Measurements from ENCODE around the gene MED28. TPM values are rescaled to one million over a fixed set of nuclear protein-coding genes. Genes with fewer than 3 reads are reported as not detected.
A peak's percentile ranks its signal among the peaks of the same experiment; 100 is the strongest.

The MED28 gene
- total and polyA plus RNA-seq, 2 donors (not counting 1 experiment from before 2014, with no cell fraction given): 11.8 to 81.5 TPM

DNA sequence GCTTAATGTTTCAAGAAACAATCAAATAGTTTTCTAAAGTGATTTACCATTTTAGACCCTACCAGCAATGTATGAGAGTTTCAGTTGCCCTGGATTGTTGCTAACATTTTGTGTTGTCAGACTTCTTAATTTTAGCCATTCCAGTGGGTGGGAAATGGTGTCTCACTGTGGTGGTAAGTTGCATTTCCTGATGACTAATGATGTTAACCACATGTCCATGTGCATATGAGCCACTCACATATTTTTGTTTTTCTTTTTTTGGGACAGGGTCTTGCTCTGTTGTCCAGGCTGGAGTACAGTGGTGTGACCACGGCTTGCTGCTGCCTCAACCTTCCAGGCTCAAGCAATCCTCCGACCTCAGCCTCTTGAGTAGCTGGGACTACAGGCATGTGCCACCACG, 48.3 kb downstream of the MED28 start:
- WGBS (ENCODE audit: insufficient coverage): 100% methylated on average over 2 of the region's 3 CpGs
- no peak overlapping the region for H3K27ac ChIP-seq (ENCODE audit: low read length in 2 of 2)
- Mint-ChIP-seq H3K9me3 (ENCODE audit: insufficient read depth) (peaks cover 2% of the 10 kb centered on the region), H3K27ac (no peak overlapping the region), H3K4me1 (peaks cover 36% of the 10 kb centered on the region), H3K4me3 (no peak overlapping the region), H3K27me3 (peaks cover 19% of the 10 kb centered on the region)
- H3K27me3 ChIP-seq (replicated peaks in 1 of 4; ENCODE audit: control extremely low read depth in 1 of 4, control insufficient read depth in 3 of 4, insufficient read depth in 4 of 4, low read length in 3 of 4): peaks cover 0 to 5% (median 0%) of the 10 kb centered on the region in 4 experiments
- H3K36me3 ChIP-seq (replicated peaks in 1 of 2; ENCODE audit: control extremely low read depth in 1 of 2, control insufficient read depth in 1 of 2, extremely low read depth in 1 of 2, insufficient read depth in 2 of 2, low read length in 1 of 2): no peaks in the 10 kb centered on the region
- peaks cover 22 to 27% of the 10 kb centered on the region in 2 donors for H3K4me1 ChIP-seq (ENCODE audit: control insufficient read depth in 2 of 2, insufficient read depth in 2 of 2, low read length in 2 of 2)
- H3K79me2 ChIP-seq (ENCODE audit: control insufficient read depth, insufficient read depth, low read length): no peaks in the 10 kb centered on the region
- TF ChIP-seq EZH2 (IDR thresholded peaks at IDR 0.05; ENCODE audit: borderline replicate concordance, insufficient read depth, low read depth, low read length, poor library complexity, severe bottlenecking): no peak
- TF ChIP-seq, protein P1, sequence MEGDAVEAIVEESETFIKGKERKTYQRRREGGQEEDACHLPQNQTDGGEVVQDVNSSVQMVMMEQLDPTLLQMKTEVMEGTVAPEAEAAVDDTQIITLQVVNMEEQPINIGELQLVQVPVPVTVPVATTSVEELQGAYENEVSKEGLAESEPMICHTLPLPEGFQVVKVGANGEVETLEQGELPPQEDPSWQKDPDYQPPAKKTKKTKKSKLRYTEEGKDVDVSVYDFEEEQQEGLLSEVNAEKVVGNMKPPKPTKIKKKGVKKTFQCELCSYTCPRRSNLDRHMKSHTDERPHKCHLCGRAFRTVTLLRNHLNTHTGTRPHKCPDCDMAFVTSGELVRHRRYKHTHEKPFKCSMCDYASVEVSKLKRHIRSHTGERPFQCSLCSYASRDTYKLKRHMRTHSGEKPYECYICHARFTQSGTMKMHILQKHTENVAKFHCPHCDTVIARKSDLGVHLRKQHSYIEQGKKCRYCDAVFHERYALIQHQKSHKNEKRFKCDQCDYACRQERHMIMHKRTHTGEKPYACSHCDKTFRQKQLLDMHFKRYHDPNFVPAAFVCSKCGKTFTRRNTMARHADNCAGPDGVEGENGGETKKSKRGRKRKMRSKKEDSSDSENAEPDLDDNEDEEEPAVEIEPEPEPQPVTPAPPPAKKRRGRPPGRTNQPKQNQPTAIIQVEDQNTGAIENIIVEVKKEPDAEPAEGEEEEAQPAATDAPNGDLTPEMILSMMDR (IDR thresholded peaks at IDR 0.05): no peak
- ChIA-PET CTCF (no interaction called here), POLR2A (no interaction called here)
- ATAC-seq (ENCODE audit: low read depth) (no peak), DNase-seq (no peak)
- H3K9me3 ChIP-seq (ENCODE audit: control extremely low read depth in 1 of 3, control insufficient read depth in 2 of 3, insufficient read depth in 1 of 3, low read length in 2 of 3): peaks cover 0 to 3% (median 0%) of the 10 kb centered on the region in 3 donors
- H3K4me2 ChIP-seq (replicated peaks; ENCODE audit: low read depth, low read length, poor library complexity, severe bottlenecking): no peak overlapping the region
- no peak overlapping the region for H3K4me3 ChIP-seq (ENCODE audit: control extremely low read depth in 1 of 5, extremely low read depth in 1 of 5, insufficient read depth in 1 of 5, low read depth in 2 of 5, low read length in 4 of 5)
- no peak overlapping the region for H2AFZ ChIP-seq (ENCODE audit: insufficient read depth, low read depth, low read length, poor library complexity, severe bottlenecking)
- no peak overlapping the region for H3K9ac ChIP-seq (ENCODE audit: low read length)
- intact Hi-C loops (cut with micrococcal nuclease): no loop called here
- H4K20me1 ChIP-seq (ENCODE audit: control insufficient read depth, insufficient read depth, low read length, poor library complexity, severe bottlenecking): no peaks in the 10 kb centered on the region

GRCh38 chr4:17664755-17665154, 50.3 kb downstream of the MED28 start:
- DNase-seq: peak; percentile 56
- Mint-ChIP-seq H3K27me3 (peaks cover 10% of the 10 kb centered on the region), H3K9me3 (ENCODE audit: insufficient read depth) (peaks cover 2% of the 10 kb centered on the region), H3K4me1 (peaks cover 43% of the 10 kb centered on the region), H3K27ac (peak overlapping the region; percentile 42), H3K4me3 (peak overlapping the region; percentile 49)
- CTCF ChIA-PET: interaction anchor here (0.9 to 1.2 kb wide), 2 partner anchors 9 to 116 kb away, joined by 3 read pairs; no protein-coding TSS in a partner anchor
- Histone ChIP-seq H4K20me1 (ENCODE audit: control insufficient read depth, insufficient read depth, low read length, poor library complexity, severe bottlenecking) (no peaks in the 10 kb centered on the region), H3K9ac (ENCODE audit: low read length) (no peak overlapping the region), H3K27me3 (replicated peaks in 1 of 4; ENCODE audit: control extremely low read depth in 1 of 4, control insufficient read depth in 3 of 4, insufficient read depth in 4 of 4, low read length in 3 of 4) (no peaks in the 10 kb centered on the region), H3K4me3 (ENCODE audit: control extremely low read depth in 1 of 5, extremely low read depth in 1 of 5, insufficient read depth in 1 of 5, low read depth in 2 of 5, low read length in 4 of 5) (no peak overlapping the region), H3K9me3 (ENCODE audit: control extremely low read depth in 1 of 3, control insufficient read depth in 2 of 3, insufficient read depth in 1 of 3, low read length in 2 of 3) (peaks cover 0 to 3% (median 0%) of the 10 kb centered on the region in 3 donors), H3K27ac (ENCODE audit: low read length in 2 of 2) (no peak overlapping the region), H3K79me2 (ENCODE audit: control insufficient read depth, insufficient read depth, low read length) (no peaks in the 10 kb centered on the region), H2AFZ (ENCODE audit: insufficient read depth, low read depth, low read length, poor library complexity, severe bottlenecking) (no peak overlapping the region), H3K36me3 (replicated peaks in 1 of 2; ENCODE audit: control extremely low read depth in 1 of 2, control insufficient read depth in 1 of 2, extremely low read depth in 1 of 2, insufficient read depth in 2 of 2, low read length in 1 of 2) (no peaks in the 10 kb centered on the region), H3K4me2 (replicated peaks; ENCODE audit: low read depth, low read length, poor library complexity, severe bottlenecking) (peak overlapping the region; percentile 45), H3K4me1 (ENCODE audit: control insufficient read depth in 2 of 2, insufficient read depth in 2 of 2, low read length in 2 of 2) (peaks cover 26 to 32% of the 10 kb centered on the region in 2 donors)
- no peak for TF ChIP-seq EZH2 (IDR thresholded peaks at IDR 0.05; ENCODE audit: borderline replicate concordance, insufficient read depth, low read depth, low read length, poor library complexity, severe bottlenecking)
- TF ChIP-seq, protein P1 (IDR thresholded peaks at IDR 0.05): no peak
- 13% methylated on average over 4 of the region's 4 CpGs for WGBS (ENCODE audit: insufficient coverage)
- peak; percentile 80 for ATAC-seq (ENCODE audit: low read depth)
- POLR2A ChIA-PET: no interaction called here
- intact Hi-C loops (cut with micrococcal nuclease): no loop called here

Data from B cell (primary cell).